K562 (cell line): ENCODE data around the gene RABGAP1L. TPM values are rescaled to one million over a fixed set of nuclear protein-coding genes. Genes with fewer than 3 reads are reported as not detected.

ENCODE experiments used
- ATAC-seq: fragments of 200-7000 bp; cut with Tn5 transposase; 3 replicates; pipeline ENCODE4 v1.9.1; 2020; ENCODE audit warnings: moderate library complexity
- BruUV-seq: library from RNA; stranded (reverse); fragments of 400-500 nt; replicated peaks from 2 replicates; lab custom pipeline; 2021; lab: Mats Ljungman, UMichigan
- CTCF ChIA-PET: fragments of 300-600 bp; formaldehyde crosslinking; extraction: SDS; loops from one replicate; lab custom pipeline; 2021; ENCODE audit warnings: low intra/inter-chr PET ratio; lab: Yijun Ruan, JAX
- POLR2A ChIA-PET: fragments of 300-600, 350-650 bp; sonication (Branson Sonifier 250); formaldehyde crosslinking; extraction: SDS; loops from one replicate; lab custom pipeline; 2021; ENCODE audit warnings: antibody characterized with exemption, inconsistent platforms; lab: Yijun Ruan, JAX
- DNase-seq, 4 experiments: peaks; one replicate each; pipeline versions ENCODE4 v3.0.0 to v3.0.0-alpha.2; 2011 to 2018; ENCODE audit warnings: low spot score in 3 of 4, mixed read lengths in 3 of 4; ENCODE audit errors: extremely low read depth in 1 of 4
- FAIRE-seq: peaks from 2 replicates; lab custom pipeline; 2011; peaks lifted over from hg19 to GRCh38; lab: Jason Lieb, UNC
- H2AFZ ChIP-seq: 2 replicates; pipeline ENCODE4 v1.6.0; 2011; ENCODE audit warnings: low read depth, low read length, control low read depth, inconsistent platforms
- H3K27ac ChIP-seq: fragments of 200-600 bp; 3 replicates; pipeline ENCODE4 v1.8.0; 2011; ENCODE audit warnings: low read depth, mild to moderate bottlenecking, control low read depth, inconsistent platforms, low read length, moderate library complexity, mixed read lengths; ENCODE audit errors: extremely low read depth
- H3K27me3 ChIP-seq, 2 experiments: fragments of 300-600 bp in 1 of 2; 2 replicates in 1 of 2; 3 replicates in 1 of 2; pipeline versions ENCODE4 v1.6.0 to v1.8.0; 2011; ENCODE audit warnings: inconsistent platforms in 2 of 2, low read length in 2 of 2, mild to moderate bottlenecking in 1 of 2, mixed read lengths in 1 of 2, moderate library complexity in 1 of 2; ENCODE audit not compliant: control insufficient read depth in 2 of 2, insufficient read depth in 2 of 2
- H3K36me3 ChIP-seq: fragments of 300-600 bp; 3 replicates; pipeline ENCODE4 v1.8.0; 2011; ENCODE audit warnings: mild to moderate bottlenecking, low read length, inconsistent platforms; ENCODE audit not compliant: control insufficient read depth, insufficient read depth
- H3K4me1 ChIP-seq, 2 experiments: fragments of 200-600 bp in 1 of 2; replicated peaks in 1 of 2; 2 replicates in 1 of 2; 3 replicates in 1 of 2; pipeline versions ENCODE4 v1.5.1 to v1.8.0; 2011; ENCODE audit warnings: inconsistent platforms in 2 of 2, low read length in 2 of 2, mild to moderate bottlenecking in 1 of 2, mixed read lengths in 1 of 2, moderate library complexity in 1 of 2; ENCODE audit not compliant: control insufficient read depth in 2 of 2, insufficient read depth in 2 of 2
- H3K4me2 ChIP-seq: 2 replicates; pipeline ENCODE4 v1.6.1; 2011; ENCODE audit warnings: low read length, control low read depth, inconsistent platforms, mixed read lengths; ENCODE audit not compliant: insufficient read depth
- H3K4me3 ChIP-seq: fragments of 200-600 bp; sonication (generic), shearing (Covaris generic); 2 replicates; pipeline ENCODE4 v1.5.1; 2016; ENCODE audit warnings: control low read depth, inconsistent platforms
- H3K79me2 ChIP-seq: fragments of 200-600 bp; 3 replicates; pipeline ENCODE4 v1.8.0; 2011; ENCODE audit warnings: low read length, inconsistent platforms; ENCODE audit not compliant: control insufficient read depth, insufficient read depth
- H3K9ac ChIP-seq, 2 experiments: 2 replicates each; pipeline versions ENCODE4 v1.6.0 to v1.6.1; 2011; ENCODE audit warnings: low read depth in 2 of 2, low read length in 2 of 2, control low read depth in 1 of 2, inconsistent platforms in 1 of 2, mild to moderate bottlenecking in 1 of 2, mixed read lengths in 1 of 2; ENCODE audit not compliant: insufficient read depth in 1 of 2
- H3K9me1 ChIP-seq: one replicate; pipeline ENCODE4 v1.6.0; 2011; ENCODE audit warnings: inconsistent platforms, mild to moderate bottlenecking, low read length, moderate library complexity; ENCODE audit not compliant: control insufficient read depth, insufficient read depth
- H3K9me3 ChIP-seq: replicated peaks from 2 replicates; pipeline ENCODE4 v1.5.1; 2011; ENCODE audit warnings: low read depth, low read length, inconsistent platforms; ENCODE audit not compliant: control insufficient read depth, insufficient read depth
- H4K20me1 ChIP-seq: replicated peaks from 2 replicates; pipeline ENCODE4 v1.6.1; 2011; ENCODE audit warnings: low read length, inconsistent platforms, mixed read lengths; ENCODE audit not compliant: control insufficient read depth, insufficient read depth
- CCNT2 ChIP-seq: IDR thresholded peaks from 2 replicates; pipeline ENCODE4 v1.6.1; 2011; ENCODE audit warnings: borderline replicate concordance, low read depth, mild to moderate bottlenecking, moderate library complexity, mixed read lengths, low read length; ENCODE audit not compliant: insufficient read length; ENCODE audit errors: extremely low read depth
- DNMT1 ChIP-seq: fragments of 450-650 bp; IDR thresholded peaks from 2 replicates; pipeline ENCODE4 v1.6.1; 2016; ENCODE audit warnings: antibody characterized with exemption, mild to moderate bottlenecking
- EP400 ChIP-seq: fragments of 450-650 bp; IDR thresholded peaks from 2 replicates; pipeline ENCODE4 v1.6.1; 2017; ENCODE audit warnings: antibody characterized with exemption, mild to moderate bottlenecking, moderate library complexity
- JUND ChIP-seq, 2 experiments: IDR thresholded peaks; 2 replicates in 1 of 2; 3 replicates in 1 of 2; pipeline ENCODE4 v1.6.1; 2011; ENCODE audit warnings: borderline replicate concordance in 2 of 2, low read depth in 2 of 2, low read length in 2 of 2, improper control_type of control experiment in 1 of 2, missing biosample characterization in 1 of 2, missing genetic modification characterization in 1 of 2, missing genetic modification reagents in 1 of 2
- MTA3 ChIP-seq: fragments of 450-650 bp; formaldehyde crosslinking; IDR thresholded peaks from 2 replicates; pipeline ENCODE4 v1.6.1; 2017; ENCODE audit warnings: mild to moderate bottlenecking, borderline replicate concordance
- NBN ChIP-seq: fragments of 450-650 bp; IDR thresholded peaks from 2 replicates; pipeline ENCODE4 v1.6.1; 2016; ENCODE audit warnings: low read depth, mild to moderate bottlenecking
- RREB1 ChIP-seq: fragments of 250-450 bp; sonication (Bioruptor Pico); IDR thresholded peaks from 2 replicates; pipeline ENCODE4 v1.4.0; 2020
- TEAD2 ChIP-seq: fragments of 450-650 bp; IDR thresholded peaks from 2 replicates; pipeline ENCODE4 v1.6.1; 2016; ENCODE audit warnings: missing genetic modification characterization, control low read depth, missing compliant biosample characterization
- U2AF1 ChIP-seq: fragments of 200-400 bp; formaldehyde crosslinking; optimal IDR thresholded peaks from 2 replicates; pipeline ENCODE3; 2017; ENCODE audit warnings: mild to moderate bottlenecking, low read depth, low read length, moderate library complexity
- XRCC4 ChIP-seq: IDR thresholded peaks from one replicate; pipeline ENCODE4 v1.6.1; 2011; ENCODE audit not compliant: insufficient read depth, insufficient read length; ENCODE audit errors: extremely low read depth
- ZEB2 ChIP-seq: fragments of 450-650 bp; IDR thresholded peaks from 2 replicates; pipeline ENCODE4 v1.6.1; 2016
- ZNF140 ChIP-seq: fragments of 250-450 bp; sonication (Bioruptor Pico); IDR thresholded peaks from 2 replicates; pipeline ENCODE4 v1.8.0; 2021; ENCODE audit warnings: moderate library complexity, mild to moderate bottlenecking, inconsistent platforms
- ZNF41 ChIP-seq: fragments of 250-450 bp; sonication (Bioruptor Pico); conservative IDR thresholded peaks from 2 replicates; pipeline ENCODE4 v1.4.0; 2020; ENCODE audit warnings: mild to moderate bottlenecking
- ZNF507 ChIP-seq: conservative IDR thresholded peaks from 2 replicates; pipeline ENCODE4 v1.6.1; 2017; ENCODE audit warnings: missing genetic modification characterization, missing compliant biosample characterization
- ZNF639 ChIP-seq, 2 experiments: fragments of 200-800 bp in 1 of 2; sonication (Bioruptor generic) in 1 of 2; sonication (generic) in 1 of 2; formaldehyde crosslinking in 1 of 2; IDR thresholded peaks in 1 of 2; conservative IDR thresholded peaks in 1 of 2; 2 replicates each; pipeline versions ENCODE4 v1.5.0 to v1.6.1; 2016 to 2020; ENCODE audit warnings: missing compliant biosample characterization in 1 of 2, missing genetic modification characterization in 1 of 2, missing genetic modification reagents in 1 of 2
- WGBS: fragments of 100-300 bp; shearing (Covaris generic); methylation state at CpG from one replicate; pipeline ENCODE4 v1.1.6; 2016; ENCODE audit warnings: low coverage, mixed read lengths; ENCODE audit not compliant: insufficient coverage; ENCODE audit errors: missing lambda C conversion rate; 5-methylcytosine and 5-hydroxymethylcytosine counted together
- in situ Hi-C: fragments of 300-500 bp; cut with MboI; formaldehyde crosslinking; loops from 4 replicates; pipeline ENCODE4 v1.15.0; 2018; ENCODE audit warnings: inconsistent platforms, mixed read lengths
- intact Hi-C: fragments of 100-400 bp; cut with micrococcal nuclease; formaldehyde crosslinking; loops from 2 replicates; pipeline ENCODE4 v1.14.2; 2022
- polyA plus RNA-seq, 8 experiments: library from polyadenylated mRNA; depleted of rRNA in 4 of 8; stranded (reverse) in 5 of 8; unstranded in 3 of 8; fragments of >200 nt; fragmentation: Nextera tagmentation in 2 of 8; fragmentation: Illumina TruSeq in 1 of 8; extraction: Ambion mirVana in 2 of 8; extraction: Trizol in 1 of 8; gene quantifications; 2 replicates each; pipeline versions ENCODE4 v1.2.1 to v1.2.3, GENCODE V29; 2011 to 2014; ENCODE audit warnings: inconsistent platforms in 1 of 8, missing spikeins in 1 of 8
- total RNA-seq, 7 experiments: library from RNA; depleted of rRNA in 6 of 7; stranded (reverse); fragments of >200 nt in 6 of 7; fragmentation: Illumina TruSeq in 2 of 7; extraction: Trizol in 2 of 7; gene quantifications; 2 replicates each; pipeline versions ENCODE4 v1.2.1 to v1.2.3, GENCODE V29; 2011 to 2021; ENCODE audit warnings: low replicate concordance in 1 of 7

RABGAP1L gene
- total and polyA plus RNA-seq, 9 of the 15 experiments (the other 6 are each of a cell fraction or from before 2014, with no cell fraction given), result 16.5 to 44.9 (median 26.7) TPM

GRCh38 chr1:174197547-174197946 is 38.2 kb downstream of the RABGAP1L start:
- Histone ChIP-seq H3K27me3 (no peaks in the 10 kb centered on the region), H3K36me3 (peaks cover 5% of the 10 kb centered on the region; the same call in 1 of the 3 replicates), H3K4me1 (peaks cover 3 to 6% of the 10 kb centered on the region in 2 experiments; a peak in 2 of 5 replicates), H3K9me3 (no peaks in the 10 kb centered on the region), H3K27ac (no peak overlapping the region), H4K20me1 (no peaks in the 10 kb centered on the region), H3K4me2 (no peak overlapping the region), H3K4me3 (no peak overlapping the region), H2AFZ (no peak overlapping the region), H3K9ac (no peak overlapping the region), H3K79me2 (peaks cover 28% of the 10 kb centered on the region; the same call in 2 of the 3 replicates), H3K9me1 (no peaks in the 10 kb centered on the region)
- BruUV-seq, result no TSS peak
- ChIA-PET POLR2A (interaction anchor here (0.8 kb wide), 1 partner anchor 31 kb away, joined by 4 read pairs; no protein-coding TSS in a partner anchor), CTCF (no interaction called here)
- ATAC-seq (no peak), FAIRE-seq (no peak), DNase-seq (no peak)
- in situ Hi-C loops (loop anchor here (5.0 kb wide), 1 partner anchor 75 kb away; no protein-coding TSS in a partner anchor), intact Hi-C loops (no loop called here)
- 89% methylated on average over 10 of the region's 10 CpGs for WGBS
- TF ChIP-seq U2AF1 (no peak), TEAD2 (no peak), ZNF507 (tag) (no peak), RREB1 (CRISPR knock-in tag) (no peak), EP400 (no peak), CCNT2 (no peak), NBN (no peak), JUND (IDR thresholded peaks at IDR 0.05; ENCODE audit: borderline replicate concordance, low read depth, low read length) (no peak), JUND (tag; IDR thresholded peaks at IDR 0.05; ENCODE audit: borderline replicate concordance, low read depth, low read length) (no peak), ZNF41 (no peak), ZNF639 (CRISPR knock-in tag; conservative IDR thresholded peaks at IDR 0.05 in 1 of 2, IDR thresholded peaks at IDR 0.05 in 1 of 2) (no peak), XRCC4 (no peak), ZEB2 (no peak), DNMT1 (no peak), MTA3 (no peak), ZNF140 (CRISPR knock-in tag) (no peak)
